ENCODE measurements around the gene RALGAPB. TPM values are rescaled to one million over a fixed set of nuclear protein-coding genes. Genes with fewer than 3 reads are reported as not detected.

RALGAPB gene
- total RNA-seq, 2 donors from 2014 or later = 45.6 to 50.6 TPM

- no peaks in the 10 kb centered on the region for H3K4me1 ChIP-seq (replicated peaks)
- intact Hi-C loops (cut with DNase I) = no loop called here
- no peak overlapping the region for H3K27ac ChIP-seq
- 18% methylated on average over 4 of the region's 4 CpGs for WGBS
- no peaks in the 10 kb centered on the region for H3K9me3 ChIP-seq
- no peak overlapping the region for H3K4me3 ChIP-seq
- H3K36me3 ChIP-seq = no peaks in the 10 kb centered on the region
- DNase-seq (ENCODE audit: low spot score) = peak; percentile 89
- peak; percentile 84 for TF ChIP-seq POLR2AphosphoS5 (IDR thresholded peaks at IDR 0.05)
- no peak for TF ChIP-seq POLR2A (IDR thresholded peaks at IDR 0.05)
- H3K27me3 ChIP-seq (replicated peaks; ENCODE audit: insufficient read depth) = no peaks in the 10 kb centered on the region
Measured at GRCh38 chr20:38604873-38605303, 132.2 kb downstream of the RALGAPB start.

- WGBS = 55% methylated on average over 12 of the region's 12 CpGs
- DNase-seq (ENCODE audit: low spot score) = no peak
- H3K4me1 ChIP-seq (replicated peaks) = no peaks in the 10 kb centered on the region
- TF ChIP-seq, protein P1, sequence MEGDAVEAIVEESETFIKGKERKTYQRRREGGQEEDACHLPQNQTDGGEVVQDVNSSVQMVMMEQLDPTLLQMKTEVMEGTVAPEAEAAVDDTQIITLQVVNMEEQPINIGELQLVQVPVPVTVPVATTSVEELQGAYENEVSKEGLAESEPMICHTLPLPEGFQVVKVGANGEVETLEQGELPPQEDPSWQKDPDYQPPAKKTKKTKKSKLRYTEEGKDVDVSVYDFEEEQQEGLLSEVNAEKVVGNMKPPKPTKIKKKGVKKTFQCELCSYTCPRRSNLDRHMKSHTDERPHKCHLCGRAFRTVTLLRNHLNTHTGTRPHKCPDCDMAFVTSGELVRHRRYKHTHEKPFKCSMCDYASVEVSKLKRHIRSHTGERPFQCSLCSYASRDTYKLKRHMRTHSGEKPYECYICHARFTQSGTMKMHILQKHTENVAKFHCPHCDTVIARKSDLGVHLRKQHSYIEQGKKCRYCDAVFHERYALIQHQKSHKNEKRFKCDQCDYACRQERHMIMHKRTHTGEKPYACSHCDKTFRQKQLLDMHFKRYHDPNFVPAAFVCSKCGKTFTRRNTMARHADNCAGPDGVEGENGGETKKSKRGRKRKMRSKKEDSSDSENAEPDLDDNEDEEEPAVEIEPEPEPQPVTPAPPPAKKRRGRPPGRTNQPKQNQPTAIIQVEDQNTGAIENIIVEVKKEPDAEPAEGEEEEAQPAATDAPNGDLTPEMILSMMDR (IDR thresholded peaks at IDR 0.05) = no peak
- no peak for TF ChIP-seq POLR2AphosphoS5 (IDR thresholded peaks at IDR 0.05)
- TF ChIP-seq POLR2A (IDR thresholded peaks at IDR 0.05) = no peak
- no peaks in the 10 kb centered on the region for H3K27me3 ChIP-seq (replicated peaks; ENCODE audit: insufficient read depth)
- no peaks in the 10 kb centered on the region for H3K36me3 ChIP-seq
- intact Hi-C loops (cut with DNase I) = no loop called here
- no peak overlapping the region for H3K27ac ChIP-seq
- H3K9me3 ChIP-seq = no peaks in the 10 kb centered on the region
- H3K4me3 ChIP-seq = no peak overlapping the region
Measured at GRCh38 chr20:38607351-38607750, 134.7 kb downstream of the RALGAPB start.

DNA sequence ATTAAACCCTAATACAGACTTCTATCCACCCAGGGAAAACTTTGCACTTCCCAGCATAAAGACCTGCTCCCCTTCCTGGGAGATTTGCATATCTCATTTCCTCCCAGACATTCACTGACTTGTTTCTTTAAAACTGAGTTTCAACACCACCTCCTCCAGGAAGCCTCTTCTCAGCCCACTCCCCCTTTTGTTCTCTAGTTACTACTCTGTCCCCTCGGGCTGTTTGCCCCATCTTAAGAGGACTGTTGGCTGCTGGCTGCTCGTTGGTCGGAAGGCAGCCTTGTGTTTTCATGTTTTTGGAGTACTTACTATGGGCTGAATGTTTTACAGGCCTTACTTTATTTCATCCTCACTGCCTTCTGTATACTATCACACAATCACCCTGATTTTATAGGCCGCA, 135.5 kb downstream of the RALGAPB start:
- TF ChIP-seq POLR2A (IDR thresholded peaks at IDR 0.05) (no peak), POLR2AphosphoS5 (IDR thresholded peaks at IDR 0.05) (no peak)
- TF ChIP-seq, protein P1 (IDR thresholded peaks at IDR 0.05) = no peak
- no peak for DNase-seq (ENCODE audit: low spot score)
- 69% methylated on average over 4 of the region's 4 CpGs for WGBS

DNA sequence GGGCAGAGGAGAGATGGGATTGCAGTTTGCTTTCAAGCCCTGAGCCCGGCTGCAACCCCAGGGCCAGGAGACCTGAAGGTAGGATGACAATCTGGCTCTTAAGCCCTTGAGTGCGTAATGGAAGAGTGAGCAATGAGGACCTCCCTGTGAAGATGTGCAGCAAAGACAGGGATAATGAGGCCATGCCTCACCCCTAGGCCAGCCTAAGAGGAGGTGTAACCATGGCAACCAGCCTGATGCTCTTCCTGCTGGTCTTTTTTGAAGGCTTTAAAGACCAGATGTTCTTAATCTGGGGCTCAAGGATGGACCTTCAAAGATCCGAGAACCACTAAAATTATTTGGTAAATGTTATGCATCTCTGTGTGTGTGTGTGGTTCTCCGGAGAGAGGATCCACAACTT, 137.2 kb downstream of the RALGAPB start:
- intact Hi-C loops (cut with DNase I) = no loop called here
- Histone ChIP-seq H3K9me3 (no peaks in the 10 kb centered on the region), H3K27ac (no peak overlapping the region), H3K27me3 (replicated peaks; ENCODE audit: insufficient read depth) (no peaks in the 10 kb centered on the region), H3K36me3 (no peaks in the 10 kb centered on the region), H3K4me3 (no peak overlapping the region), H3K4me1 (replicated peaks) (no peaks in the 10 kb centered on the region)
- TF ChIP-seq, protein P1 (IDR thresholded peaks at IDR 0.05) = no peak
- no peak for TF ChIP-seq POLR2A (IDR thresholded peaks at IDR 0.05)
- TF ChIP-seq POLR2AphosphoS5 (IDR thresholded peaks at IDR 0.05) = no peak
- no peak for DNase-seq (ENCODE audit: low spot score)
- WGBS = 85% methylated on average over 4 of the region's 4 CpGs

More for the DNA sequence above, 135.5 kb downstream of the RALGAPB start:
- no peaks in the 10 kb centered on the region for H3K36me3 ChIP-seq
- no peaks in the 10 kb centered on the region for H3K4me1 ChIP-seq (replicated peaks)
- no peak overlapping the region for H3K27ac ChIP-seq
- no peaks in the 10 kb centered on the region for H3K9me3 ChIP-seq
- H3K4me3 ChIP-seq = no peak overlapping the region
- intact Hi-C loops (cut with DNase I) = no loop called here
- H3K27me3 ChIP-seq (replicated peaks; ENCODE audit: insufficient read depth) = no peaks in the 10 kb centered on the region

DNA sequence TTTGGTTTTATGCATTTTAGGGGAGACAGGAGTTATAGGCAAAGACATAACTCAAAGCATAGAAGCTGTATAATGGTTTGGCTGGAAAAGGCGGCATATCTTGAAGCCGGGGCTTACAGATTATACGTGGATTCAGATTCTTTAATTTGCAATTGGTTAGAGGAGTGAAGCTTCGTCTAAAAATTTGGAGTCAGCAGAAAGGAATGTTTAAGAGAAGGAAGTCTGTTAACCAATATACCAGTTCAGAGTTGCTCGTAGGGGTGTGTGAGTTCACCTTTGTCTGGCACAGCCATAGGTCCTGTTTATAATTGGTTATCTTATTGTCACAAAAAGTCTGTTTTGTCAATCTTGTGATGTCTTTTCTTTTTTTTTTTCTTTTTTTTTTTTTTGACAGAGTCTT, 137.9 kb downstream of the RALGAPB start:
- no peak overlapping the region for H3K4me3 ChIP-seq
- DNase-seq (ENCODE audit: low spot score) = no peak
- intact Hi-C loops (cut with DNase I) = no loop called here
- H3K9me3 ChIP-seq = no peaks in the 10 kb centered on the region
- H3K36me3 ChIP-seq = no peaks in the 10 kb centered on the region
- WGBS = 68% methylated on average over 5 of the region's 5 CpGs
- no peak for TF ChIP-seq POLR2AphosphoS5 (IDR thresholded peaks at IDR 0.05)
- no peak for TF ChIP-seq POLR2A (IDR thresholded peaks at IDR 0.05)
- TF ChIP-seq, protein P1 (IDR thresholded peaks at IDR 0.05) = no peak
- H3K4me1 ChIP-seq (replicated peaks) = no peaks in the 10 kb centered on the region
- H3K27ac ChIP-seq = no peak overlapping the region
- no peaks in the 10 kb centered on the region for H3K27me3 ChIP-seq (replicated peaks; ENCODE audit: insufficient read depth)
